Psoas muscle (tissue), 8 donors: Measurements from ENCODE around the gene SLC25A14. TPM values are rescaled to one million over a fixed set of nuclear protein-coding genes. Genes with fewer than 3 reads are reported as not detected.
"Not testable (repeated sequence)": the region's sequence is repeated elsewhere in the genome, so short reads cannot be mapped to it uniquely, and the experiment has no call there.

Experiments
- ATAC-seq, 4 donors: fragments of 200-7000 bp; cut with Tn5 transposase; one replicate each; pipeline ENCODE4 v1.9.1; 2020; ENCODE audit warnings: moderate library complexity in 3 of 4, mild to moderate bottlenecking in 2 of 4
- DNase-seq, 2 donors: peaks; one replicate each; pipeline ENCODE4 v3.0.0-alpha.2; 2020
- H3K27ac ChIP-seq: fragments of 200-600 bp; one replicate; pipeline ENCODE4 v1.8.0; 2022
- H3K27me3 ChIP-seq, 3 donors: fragments of 200-600 bp in 1 of 3; one replicate each; pipeline versions ENCODE4 v1.6.1 to v1.8.0; 2013 to 2022; ENCODE audit warnings: low read length in 2 of 3, mild to moderate bottlenecking in 2 of 3, moderate library complexity in 1 of 3; ENCODE audit not compliant: insufficient read depth in 3 of 3
- H3K36me3 ChIP-seq, 2 donors: fragments of 200-600 bp in 1 of 2; one replicate each; pipeline versions ENCODE4 v1.6.1 to v1.8.0; 2013 to 2022; ENCODE audit warnings: low read depth in 1 of 2, mild to moderate bottlenecking in 1 of 2, moderate library complexity in 1 of 2; ENCODE audit not compliant: insufficient read depth in 1 of 2
- H3K4me1 ChIP-seq: fragments of 200-600 bp; one replicate; pipeline ENCODE4 v1.8.0; 2022
- H3K4me3 ChIP-seq: fragments of 200-600 bp; one replicate; pipeline ENCODE4 v1.8.0; 2022; ENCODE audit warnings: mild to moderate bottlenecking
- H3K9me3 ChIP-seq: fragments of 200-600 bp; one replicate; pipeline ENCODE4 v1.8.0; 2022
- CTCF ChIP-seq: fragments of 200-600 bp; IDR thresholded peaks from one replicate; pipeline ENCODE4 v1.8.0; 2022; ENCODE audit warnings: antibody characterized with exemption
- WGBS, 3 donors: extraction: QIAGEN DNeasy Blood & Tissue Kit; methylation state at CpG; one replicate each; pipeline versions ENCODE4 v1.1.6 to v1.1.7; 2013; 5-methylcytosine and 5-hydroxymethylcytosine counted together
- intact Hi-C, 2 donors: fragments of 100-400 bp; cut with DNase I; formaldehyde crosslinking; loops; one replicate each; pipeline versions ENCODE4 v1.11.0 to v1.14.2; 2022
- polyA plus RNA-seq, 3 donors: library from polyadenylated mRNA; stranded (reverse); fragments of 200-250 nt; gene quantifications; one replicate each; pipeline ENCODE4 v1.2.3, GENCODE V29; 2013
- total RNA-seq, 4 donors: library from RNA; stranded (reverse); fragmentation: NEBNext Ultra II Directional in 2 of 4; extraction: Animal tissue kit (Norgen Biotek cat#: 25700) in 2 of 4; gene quantifications; one replicate each; pipeline versions ENCODE4 v1.2.1 to v1.2.4, GENCODE V29; 2021 to 2023
- donor health status: healthy with polysubstance abuse.
- donor health status: DM: no; HTN: no; CAD: no; lungs with moderate emphysema.
- donor health status: Bipolar disorder and iron deficiency.
- donor health status: healthy.
- donor health status: DM: yes; HTN: yes; CAD: no.
- donor health status: DM: no; HTN: no; CAD: no.
- donor health status: DM: no; HTN: no; CAD: no.
- donor health status: DM: yes; HTN: yes; CAD: no.

Gene SLC25A14
- total and polyA plus RNA-seq, 7 donors = 3.5 to 19.2 (median 7.1) TPM

GRCh38 chrX:130304587-130305368 is 34.9 kb upstream of the SLC25A14 start:
- ATAC-seq (peak in 1 of 4 donors; percentile 55), DNase-seq (no peak)
- Histone ChIP-seq H3K27me3 (no peaks in the 10 kb centered on the region), H3K4me3 (no peak overlapping the region), H3K36me3 (no peaks in the 10 kb centered on the region), H3K9me3 (peaks cover 4% of the 10 kb centered on the region), H3K27ac (no peak overlapping the region), H3K4me1 (no peaks in the 10 kb centered on the region)
- TF ChIP-seq CTCF = no peak
- intact Hi-C loops = no loop called here
- WGBS, 3 donors = 61 to 82% (median 67%) methylated on average over 5 of the region's 5 CpGs

GRCh38 chrX:130319886-130320285 is 19.8 kb upstream of the SLC25A14 start:
- H3K36me3 ChIP-seq, H3K4me1 ChIP-seq, H3K4me3 ChIP-seq, H3K27ac ChIP-seq, intact Hi-C loops, H3K9me3 ChIP-seq, H3K27me3 ChIP-seq, DNase-seq, ATAC-seq: not testable (repeated sequence)
- 52 to 70% (median 65%) methylated on average over 3 of the region's 3 CpGs for WGBS, 3 donors

GRCh38 chrX:130321550-130321949 is 18.2 kb upstream of the SLC25A14 start:
- no peak for TF ChIP-seq CTCF

GRCh38 chrX:130330146-130330545 is 9.6 kb upstream of the SLC25A14 start:
- H3K27me3 ChIP-seq = peaks cover 0 to 17% (median 0%) of the 10 kb centered on the region in 3 donors
- no peaks in the 10 kb centered on the region for H3K9me3 ChIP-seq
- no peak for TF ChIP-seq CTCF
- intact Hi-C loops = no loop called here
- DNase-seq (no peak), ATAC-seq (no peak)
- 76 to 84% (median 82%) methylated on average over 3 of the region's 3 CpGs for WGBS, 3 donors
- H3K27ac ChIP-seq = no peak overlapping the region
- H3K4me3 ChIP-seq = no peak overlapping the region
- no peaks in the 10 kb centered on the region for H3K4me1 ChIP-seq
- no peaks in the 10 kb centered on the region for H3K36me3 ChIP-seq

More at GRCh38 chrX:130321550-130321949, 18.2 kb upstream of the SLC25A14 start:
- DNase-seq (no peak), ATAC-seq (no peak)
- WGBS, 3 donors = 73 to 88% (median 83%) methylated on average over 2 of the region's 2 CpGs
- H3K27me3 ChIP-seq = peaks cover 0 to 3% (median 0%) of the 10 kb centered on the region in 3 donors
- no peaks in the 10 kb centered on the region for H3K4me1 ChIP-seq
- intact Hi-C loops = no loop called here
- no peaks in the 10 kb centered on the region for H3K36me3 ChIP-seq
- H3K9me3 ChIP-seq = no peaks in the 10 kb centered on the region
- H3K4me3 ChIP-seq = no peak overlapping the region
- no peak overlapping the region for H3K27ac ChIP-seq

GRCh38 chrX:130330706-130331105 is 9.0 kb upstream of the SLC25A14 start:
- no peaks in the 10 kb centered on the region for H3K36me3 ChIP-seq
- H3K27me3 ChIP-seq = peaks cover 0 to 17% (median 0%) of the 10 kb centered on the region in 3 donors
- no peaks in the 10 kb centered on the region for H3K4me1 ChIP-seq
- TF ChIP-seq CTCF = peak; percentile 22
- no peaks in the 10 kb centered on the region for H3K9me3 ChIP-seq
- H3K4me3 ChIP-seq = no peak overlapping the region
- ATAC-seq (peak; percentile 46 to 63 (median 53)), DNase-seq (peak; percentile 27 to 56)
- intact Hi-C loops = no loop called here
- WGBS, 3 donors = 2 to 5% (median 5%) methylated on average over 10 of the region's 10 CpGs
- H3K27ac ChIP-seq = no peak overlapping the region
